IMR-90 (cell line): Measurements from ENCODE around the gene SSU72. TPM values are rescaled to one million over a fixed set of nuclear protein-coding genes. Genes with fewer than 3 reads are reported as not detected.
"Not testable (repeated sequence)": the region's sequence is repeated elsewhere in the genome, so short reads cannot be mapped to it uniquely, and the experiment has no call there.

Source experiments
- ATAC-seq: fragments of 200-7000 bp; cut with Tn5 transposase; 2 replicates; pipeline ENCODE4 v1.9.1; 2020; ENCODE audit warnings: low read depth, mild to moderate bottlenecking, moderate library complexity
- BruUV-seq: library from RNA; stranded (reverse); fragments of 400-500 nt; replicated peaks from 2 replicates; lab custom pipeline; 2021; lab: Mats Ljungman, UMichigan
- CTCF ChIA-PET: fragments of 300-600 bp; formaldehyde crosslinking; extraction: SDS; loops from one replicate; lab custom pipeline; 2021; ENCODE audit warnings: antibody characterized with exemption; lab: Yijun Ruan, JAX
- POLR2A ChIA-PET: fragments of 300-600 bp; sonication (Branson Sonifier 250); formaldehyde crosslinking; loops from one replicate; lab custom pipeline; 2022; ENCODE audit warnings: antibody characterized with exemption; ENCODE audit not compliant: unreplicated experiment; lab: Charles Lee
- DNase-seq: peaks from one replicate; pipeline ENCODE4 v3.0.0; 2013
- H2AFZ ChIP-seq: replicated peaks from 2 replicates; pipeline ENCODE3; 2013; ENCODE audit warnings: low read length, mild to moderate bottlenecking; ENCODE audit not compliant: poor library complexity
- H2AK5ac ChIP-seq: 2 replicates; pipeline ENCODE4 v1.6.1; 2013; ENCODE audit warnings: low read depth, low read length, inconsistent platforms
- H2AK9ac ChIP-seq: replicated peaks from 2 replicates; pipeline ENCODE3; 2013; ENCODE audit warnings: mild to moderate bottlenecking, low read depth, low read length, moderate library complexity; ENCODE audit not compliant: poor library complexity
- H2BK120ac ChIP-seq: 2 replicates; pipeline ENCODE4 v1.6.1; 2013; ENCODE audit warnings: low read depth, low read length, inconsistent platforms
- H2BK15ac ChIP-seq: 3 replicates; pipeline ENCODE4 v1.6.1; 2013; ENCODE audit warnings: low read depth, low read length, inconsistent platforms
- H2BK20ac ChIP-seq: 2 replicates; pipeline ENCODE4 v1.6.1; 2013; ENCODE audit warnings: low read depth, mild to moderate bottlenecking, inconsistent platforms, low read length, moderate library complexity
- H2BK5ac ChIP-seq: 2 replicates; pipeline ENCODE4 v1.6.1; 2013; ENCODE audit warnings: mild to moderate bottlenecking, low read depth, low read length, inconsistent platforms; ENCODE audit not compliant: poor library complexity, severe bottlenecking
- H3K14ac ChIP-seq: replicated peaks from 2 replicates; pipeline ENCODE4 v1.6.1; 2013; ENCODE audit warnings: low read depth, low read length, inconsistent platforms
- H3K18ac ChIP-seq: 2 replicates; pipeline ENCODE4 v1.6.1; 2013; ENCODE audit warnings: low read depth, low read length, control low read depth
- H3K23ac ChIP-seq: 2 replicates; pipeline ENCODE4 v1.6.1; 2013; ENCODE audit warnings: low read depth, low read length, inconsistent platforms
- H3K27ac ChIP-seq: 2 replicates; pipeline ENCODE4 v1.5.1; 2013; ENCODE audit warnings: mild to moderate bottlenecking, control low read depth, low read length; ENCODE audit not compliant: insufficient read depth
- H3K27me3 ChIP-seq: 2 replicates; pipeline ENCODE4 v1.6.1; 2013; ENCODE audit warnings: low read length; ENCODE audit not compliant: control insufficient read depth, insufficient read depth
- H3K36me3 ChIP-seq: 2 replicates; pipeline ENCODE4 v1.6.1; 2013; ENCODE audit warnings: low read length, mixed read lengths; ENCODE audit not compliant: control insufficient read depth, insufficient read depth
- H3K4ac ChIP-seq: 2 replicates; pipeline ENCODE4 v1.6.1; 2013; ENCODE audit warnings: low read depth, low read length, inconsistent platforms
- H3K4me1 ChIP-seq: 2 replicates; pipeline ENCODE4 v1.6.1; 2013; ENCODE audit warnings: low read length, mixed read lengths; ENCODE audit not compliant: control insufficient read depth, insufficient read depth
- H3K4me2 ChIP-seq: 2 replicates; pipeline ENCODE4 v1.6.1; 2013; ENCODE audit warnings: low read depth, mild to moderate bottlenecking, control low read depth, low read length, moderate library complexity
- H3K4me3 ChIP-seq: 2 replicates; pipeline ENCODE4 v1.5.1; 2013; ENCODE audit warnings: low read depth, mild to moderate bottlenecking, control low read depth, low read length, moderate library complexity; ENCODE audit not compliant: insufficient read depth
- H3K56ac ChIP-seq: 2 replicates; pipeline ENCODE4 v1.6.1; 2013; ENCODE audit warnings: low read length, inconsistent platforms; ENCODE audit not compliant: insufficient read depth; ENCODE audit errors: extremely low read depth
- H3K79me1 ChIP-seq, 2 experiments: 2 replicates each; pipeline ENCODE4 v1.6.1; 2013; ENCODE audit warnings: low read length in 2 of 2, inconsistent platforms in 1 of 2, low read depth in 1 of 2
- H3K9ac ChIP-seq: 2 replicates; pipeline ENCODE4 v1.6.1; 2013; ENCODE audit warnings: low read depth, low read length, control low read depth
- H3K9me1 ChIP-seq: 2 replicates; pipeline ENCODE4 v1.6.1; 2013; ENCODE audit warnings: low read length, inconsistent platforms; ENCODE audit not compliant: insufficient read depth
- H3K9me3 ChIP-seq: 2 replicates; pipeline ENCODE4 v1.6.1; 2013; ENCODE audit warnings: low read length; ENCODE audit not compliant: control insufficient read depth, insufficient read depth
- H4K20me1 ChIP-seq: 2 replicates; pipeline ENCODE4 v1.6.1; 2013; ENCODE audit warnings: low read length, inconsistent platforms; ENCODE audit not compliant: insufficient read depth
- H4K5ac ChIP-seq: 2 replicates; pipeline ENCODE4 v1.6.1; 2013; ENCODE audit warnings: mild to moderate bottlenecking, low read depth, low read length, control low read depth
- H4K8ac ChIP-seq, 2 experiments: 2 replicates each; pipeline ENCODE4 v1.6.1; 2013; ENCODE audit warnings: low read depth in 2 of 2, low read length in 2 of 2, control low read depth in 1 of 2, inconsistent platforms in 1 of 2
- H4K91ac ChIP-seq: 2 replicates; pipeline ENCODE4 v1.6.1; 2013; ENCODE audit warnings: low read depth, low read length, inconsistent platforms; ENCODE audit not compliant: insufficient read depth
- CEBPB ChIP-seq: IDR thresholded peaks from 2 replicates; pipeline ENCODE4 v1.6.1; 2012; ENCODE audit warnings: low read depth, low read length, improper control_type of control experiment
- FOS ChIP-seq: fragments of 150-350 bp; IDR thresholded peaks from 2 replicates; pipeline ENCODE4 v1.6.1; 2016; ENCODE audit warnings: low read depth, low read length
- MXI1 ChIP-seq: IDR thresholded peaks from 2 replicates; pipeline ENCODE4 v1.6.1; 2012; ENCODE audit warnings: low read depth, mild to moderate bottlenecking, low read length, moderate library complexity, borderline replicate concordance
- RCOR1 ChIP-seq: IDR thresholded peaks from 2 replicates; pipeline ENCODE4 v1.6.1; 2012; ENCODE audit warnings: mild to moderate bottlenecking, low read length, improper control_type of control experiment; ENCODE audit not compliant: insufficient replicate concordance
- SMC3 ChIP-seq: fragments of 150-350 bp; IDR thresholded peaks from 2 replicates; pipeline ENCODE4 v1.6.1; 2016; ENCODE audit warnings: low read depth, mild to moderate bottlenecking, antibody characterized with exemption, low read length, moderate library complexity
- WGBS, 2 experiments: methylation state at CpG; one replicate each; pipeline versions ENCODE4 v1.1.5 to v1.1.7; 2013; ENCODE audit warnings: missing lambda C conversion rate in 2 of 2; ENCODE audit not compliant: insufficient read length in 1 of 2; ENCODE audit errors: extremely low coverage in 2 of 2; 5-methylcytosine and 5-hydroxymethylcytosine counted together
- dilution Hi-C: fragments of 300-500 bp; cut with HindIII; formaldehyde crosslinking; loops from one replicate; pipeline ENCODE4 v1.14.3; 2018; ENCODE audit warnings: low sequenced_read_pairs; ENCODE audit not compliant: unreplicated experiment
- in situ Hi-C: fragments of 300-500 bp; cut with MboI; formaldehyde crosslinking; loops from 3 replicates; pipeline ENCODE4 v1.14.3; 2019; ENCODE audit warnings: low sequenced_read_pairs, inconsistent platforms, mixed read lengths
- intact Hi-C: fragments of 100-400 bp; cut with micrococcal nuclease; formaldehyde crosslinking; loops from 2 replicates; pipeline ENCODE4 v1.10.0; 2022
- polyA plus RNA-seq, 3 experiments: library from polyadenylated mRNA; depleted of rRNA; stranded (reverse); fragments of >200 nt; gene quantifications; 2 replicates each; pipeline ENCODE4 v1.2.3, GENCODE V29; 2012; ENCODE audit warnings: low replicate concordance in 1 of 3
- total RNA-seq: library from RNA; depleted of rRNA; stranded (reverse); fragments of >200 nt; gene quantifications from 2 replicates; pipeline ENCODE4 v1.2.3, GENCODE V29; 2012
- TF ChIP-seq, protein P1 (sequence below): fragments of 150-350 bp; IDR thresholded peaks from 2 replicates; pipeline ENCODE4 v1.6.1; 2016; ENCODE audit warnings: low read depth, mild to moderate bottlenecking, low read length, moderate library complexity, borderline replicate concordance

The SSU72 gene
- total and polyA plus RNA-seq, 2 of the 4 experiments (the other 2 are of a cell fraction): 33.7 to 88.4 TPM

DNA sequence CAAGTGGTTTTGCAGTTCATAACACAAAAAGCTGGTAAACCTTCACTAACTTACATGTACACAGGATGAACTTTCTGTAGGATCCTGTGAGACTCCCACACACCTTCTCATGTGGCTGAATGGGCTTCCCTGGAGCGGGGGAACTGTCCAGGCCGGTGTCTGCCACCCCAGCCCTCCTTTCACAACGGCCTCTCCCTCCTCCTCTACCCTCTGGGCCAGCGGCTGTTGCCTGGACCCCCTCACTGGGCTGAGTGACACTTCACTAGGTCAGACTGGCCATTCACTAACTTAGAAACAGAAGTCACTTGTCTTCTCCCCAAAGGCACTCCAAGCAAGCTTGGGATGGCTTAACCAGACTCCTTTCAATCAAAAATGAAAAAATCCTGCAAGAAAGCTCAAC lies 16.1 kb downstream of the SSU72 start:
- Histone ChIP-seq H3K9ac (no peak overlapping the region), H3K18ac (no peak overlapping the region), H2BK15ac (no peak overlapping the region), H3K4me3 (no peak overlapping the region), H2BK5ac (no peak overlapping the region), H4K5ac (no peak overlapping the region), H2BK120ac (no peak overlapping the region), H3K56ac (no peak overlapping the region), H3K36me3 (peaks cover 36% of the 10 kb centered on the region), H2AK9ac (no peak overlapping the region), H3K79me1 (peaks cover 10 to 70% of the 10 kb centered on the region in 2 experiments), H3K9me3 (no peaks in the 10 kb centered on the region), H3K23ac (no peak overlapping the region), H2BK20ac (no peak overlapping the region), H4K91ac (no peak overlapping the region), H3K4me1 (peaks cover 5% of the 10 kb centered on the region; the same call in 1 of the 2 replicates), H3K4me2 (no peak overlapping the region), H3K27ac (no peak overlapping the region), H3K4ac (no peak overlapping the region), H3K9me1 (peaks cover 13% of the 10 kb centered on the region), H4K20me1 (peaks cover 45% of the 10 kb centered on the region), H3K27me3 (no peaks in the 10 kb centered on the region), H4K8ac (no peak overlapping the region), H3K14ac (no peak overlapping the region), H2AK5ac (0 out of 2 replicates have a peak overlapping the region, but pooled peaks have one; percentile 25), H2AFZ (no peak overlapping the region)
- dilution Hi-C loops: no loop called here
- BruUV-seq: no TSS peak
- ChIA-PET CTCF (no interaction called here), POLR2A (no interaction called here)
- in situ Hi-C loops: no loop called here
- no peak for DNase-seq
- no peak for TF ChIP-seq MXI1
- no peak for TF ChIP-seq FOS
- no peak for TF ChIP-seq RCOR1
- TF ChIP-seq SMC3: no peak
- TF ChIP-seq, protein P1, sequence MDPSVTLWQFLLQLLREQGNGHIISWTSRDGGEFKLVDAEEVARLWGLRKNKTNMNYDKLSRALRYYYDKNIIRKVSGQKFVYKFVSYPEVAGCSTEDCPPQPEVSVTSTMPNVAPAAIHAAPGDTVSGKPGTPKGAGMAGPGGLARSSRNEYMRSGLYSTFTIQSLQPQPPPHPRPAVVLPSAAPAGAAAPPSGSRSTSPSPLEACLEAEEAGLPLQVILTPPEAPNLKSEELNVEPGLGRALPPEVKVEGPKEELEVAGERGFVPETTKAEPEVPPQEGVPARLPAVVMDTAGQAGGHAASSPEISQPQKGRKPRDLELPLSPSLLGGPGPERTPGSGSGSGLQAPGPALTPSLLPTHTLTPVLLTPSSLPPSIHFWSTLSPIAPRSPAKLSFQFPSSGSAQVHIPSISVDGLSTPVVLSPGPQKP: no peak
- TF ChIP-seq CEBPB: no peak
- WGBS, 2 experiments: 55% methylated on average over 4 of the region's 4 CpGs; no CpG with 5 or more reads in 1 of the 2 experiments
- intact Hi-C loops: no loop called here
- ATAC-seq: no peak

DNA sequence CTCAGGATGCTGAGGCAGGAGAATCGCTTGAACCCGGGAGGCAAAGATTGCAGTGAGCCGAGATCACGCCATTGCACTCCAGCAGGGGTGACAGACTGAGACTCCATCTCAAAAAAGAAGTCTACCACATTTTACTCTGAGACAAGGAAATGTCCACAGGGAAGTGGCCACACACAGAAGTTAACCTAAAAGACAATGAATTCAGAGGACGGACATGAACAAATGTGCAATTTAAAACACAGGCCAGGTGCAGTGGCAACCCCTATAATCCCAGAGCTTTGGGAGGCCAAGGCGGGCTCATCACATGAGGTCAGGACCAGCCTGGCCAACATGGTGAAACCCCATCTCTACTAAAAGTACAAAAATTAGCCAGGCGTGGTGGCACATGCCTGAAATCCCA lies 17.0 kb downstream of the SSU72 start:
- H4K5ac ChIP-seq, H2AK5ac ChIP-seq, DNase-seq, intact Hi-C loops, in situ Hi-C loops, BruUV-seq, H2BK15ac ChIP-seq, ATAC-seq, H3K9ac ChIP-seq, H4K91ac ChIP-seq, H2AFZ ChIP-seq, H3K4me2 ChIP-seq, H3K56ac ChIP-seq, dilution Hi-C loops, H3K4me3 ChIP-seq, H3K4ac ChIP-seq, H3K27ac ChIP-seq, H2BK20ac ChIP-seq, H3K23ac ChIP-seq, CTCF ChIA-PET, H3K27me3 ChIP-seq, POLR2A ChIA-PET, H2BK120ac ChIP-seq, H2BK5ac ChIP-seq, H3K14ac ChIP-seq, H2AK9ac ChIP-seq, H3K18ac ChIP-seq, H4K8ac ChIP-seq, H3K9me3 ChIP-seq, H3K4me1 ChIP-seq: not testable (repeated sequence)
- H3K9me1 ChIP-seq: peaks cover 13% of the 10 kb centered on the region
- peaks cover 9 to 71% of the 10 kb centered on the region in 2 experiments for H3K79me1 ChIP-seq
- peaks cover 41% of the 10 kb centered on the region for H4K20me1 ChIP-seq
- H3K36me3 ChIP-seq: peaks cover 30% of the 10 kb centered on the region
- 93% methylated on average over 3 of the region's 7 CpGs; no CpG with 5 or more reads in 1 of the 2 experiments for WGBS, 2 experiments
